HG03066 (cell line): ENCODE data around the gene PLET1.

Source experiments
- ATAC-seq: cut with Tn5 transposase; IDR thresholded peaks from one replicate; pipeline ENCODE4 v1.9.1; 2021; ENCODE audit warnings: low read depth; ENCODE audit not compliant: unreplicated experiment

The PLET1 gene

DNA sequence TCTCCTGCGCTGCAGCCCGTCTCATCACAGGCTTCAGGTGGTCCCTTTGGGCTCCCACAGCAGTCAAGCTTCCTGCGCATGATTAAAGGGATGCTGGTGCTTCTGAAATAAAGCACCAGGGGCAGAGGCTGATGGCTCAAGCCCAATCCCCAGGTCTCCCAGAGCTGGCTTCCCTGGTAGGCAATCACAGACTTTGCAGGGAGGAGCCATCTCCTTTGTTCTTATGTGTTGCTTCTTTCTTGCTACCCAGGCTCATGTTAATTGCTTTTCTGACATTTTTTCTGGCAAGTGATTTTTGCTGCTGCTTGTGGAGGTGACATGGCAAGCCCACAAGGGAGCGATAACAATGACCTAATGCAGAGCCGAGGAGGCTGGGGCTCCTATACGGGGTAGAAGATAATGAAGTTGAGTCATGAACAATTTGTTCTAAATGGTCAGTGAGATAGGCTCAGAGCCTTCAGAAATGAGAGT, 25.2 kb upstream of the PLET1 start:
- ATAC-seq = no peak

DNA sequence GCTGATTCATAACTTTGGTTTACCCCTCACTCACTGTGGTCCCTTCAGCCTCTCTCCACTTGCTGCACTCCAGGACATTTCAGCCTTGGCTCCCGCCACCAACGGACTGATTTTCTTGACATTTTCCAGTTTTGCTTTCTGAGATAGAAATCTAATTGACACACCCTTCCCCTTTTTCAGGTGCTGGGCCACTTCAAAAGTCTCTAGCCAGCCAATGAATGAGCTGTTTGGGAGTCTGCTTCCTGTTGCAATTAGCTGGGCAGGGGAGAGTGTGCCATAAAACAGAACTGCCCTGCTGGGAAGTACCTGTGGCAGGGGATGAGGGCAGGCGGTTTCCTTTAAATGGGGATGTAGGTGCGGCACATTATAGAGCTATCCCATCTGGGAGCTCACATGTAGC, 21.1 kb upstream of the PLET1 start:
- ATAC-seq = no peak

- ATAC-seq = peak; percentile 86
These were observed 19.8 kb upstream of the PLET1 start for GRCh38 chr11:112280268-112281126.

DNA sequence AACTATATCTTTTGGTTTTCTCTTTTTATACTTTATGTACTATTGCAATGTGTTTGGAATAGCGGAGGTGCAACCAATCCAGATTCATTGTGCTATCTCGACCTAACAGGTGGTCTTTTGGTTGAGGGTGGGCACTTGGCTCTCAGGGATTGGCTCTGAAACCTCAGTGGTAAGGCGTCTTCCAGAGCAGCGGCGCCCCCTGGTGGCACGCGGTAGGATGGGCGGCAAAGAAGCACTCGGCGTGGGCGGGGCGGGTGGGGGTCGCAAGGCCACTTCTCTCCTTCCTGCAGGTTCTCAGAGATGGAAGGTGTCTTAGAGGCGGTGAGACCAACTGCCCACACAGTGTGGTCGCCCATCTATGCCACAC, 19.2 kb upstream of the PLET1 start:
- ATAC-seq = peak; percentile 61

DNA sequence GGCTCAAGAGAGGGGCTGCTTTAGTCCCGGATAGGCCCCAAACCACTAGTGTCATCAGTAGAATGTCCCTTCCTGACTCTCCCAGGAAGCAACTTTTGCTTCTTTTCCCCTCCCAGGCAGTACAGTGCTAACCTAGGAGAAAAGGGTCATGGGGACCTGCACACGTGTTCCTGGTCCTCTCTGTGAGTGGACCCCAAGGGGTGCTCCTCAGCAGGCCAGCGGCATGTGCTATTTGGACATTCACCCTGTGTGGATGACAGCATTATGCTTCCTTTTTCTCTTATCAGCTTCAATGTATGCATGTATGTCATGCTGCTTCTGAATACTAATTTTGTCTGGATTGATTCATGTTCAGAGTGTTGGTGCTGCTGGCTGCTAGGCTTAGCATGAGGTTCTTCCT, 18.1 kb upstream of the PLET1 start:
- ATAC-seq = no peak

GRCh38 chr11:112277941-112278340, 17.3 kb upstream of the PLET1 start:
- ATAC-seq = no peak

- no peak for ATAC-seq
These were observed 16.4 kb upstream of the PLET1 start for GRCh38 chr11:112277029-112277428.

- ATAC-seq = no peak
These were observed 13.5 kb upstream of the PLET1 start for GRCh38 chr11:112274007-112274783.

DNA sequence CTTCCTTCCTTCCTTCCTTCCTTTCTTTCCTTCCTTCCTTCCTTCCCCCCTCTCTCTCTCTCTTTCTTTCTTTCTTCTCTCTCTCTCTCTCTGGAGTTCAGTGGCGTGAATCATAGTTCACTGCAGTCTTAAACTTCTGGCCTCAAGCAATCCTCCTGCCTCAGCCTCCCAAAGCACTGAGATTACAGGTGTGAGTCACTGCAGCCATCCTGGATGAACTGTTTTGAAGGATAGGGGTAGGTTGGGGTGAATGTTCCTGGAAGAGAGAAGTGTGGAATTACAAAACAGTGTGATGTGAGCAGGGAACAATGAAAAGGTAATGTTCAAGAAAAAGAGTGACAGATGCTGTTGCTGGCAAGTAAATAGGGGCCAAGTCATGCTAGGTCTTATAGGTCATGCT, 12.4 kb upstream of the PLET1 start:
- ATAC-seq = no peak

- no peak for ATAC-seq
These were observed 10.6 kb upstream of the PLET1 start for GRCh38 chr11:112271242-112271641.

DNA sequence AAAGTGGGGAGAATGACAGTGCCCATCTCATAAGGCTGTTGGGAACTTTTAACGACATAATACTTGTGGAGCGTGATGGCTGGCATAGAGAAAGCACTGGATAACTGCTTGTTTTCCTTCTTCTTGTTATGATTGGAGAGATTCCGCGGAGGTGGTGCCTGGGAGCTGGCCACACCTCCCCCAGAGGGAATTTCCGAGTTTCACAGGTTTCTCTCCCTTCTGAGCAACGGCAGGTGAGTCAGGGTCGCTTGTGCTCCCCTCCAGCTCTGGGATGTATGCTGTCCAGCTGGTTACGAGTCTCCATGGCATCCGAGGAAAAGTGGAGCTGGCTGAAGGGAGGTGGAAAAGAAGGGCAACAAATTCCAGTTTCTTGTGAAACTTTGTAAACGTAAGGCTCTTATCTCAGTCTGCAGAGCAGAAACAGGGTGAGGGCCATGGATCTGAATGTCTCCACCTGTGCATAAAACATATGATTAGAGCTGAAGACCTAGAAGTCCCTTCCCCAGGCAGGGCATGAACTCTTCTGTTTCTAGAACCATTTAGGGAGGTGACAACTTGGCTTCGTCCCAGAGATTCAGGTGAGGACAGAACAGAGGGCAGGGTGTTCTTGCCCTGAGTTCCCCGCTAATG, 10.0 kb upstream of the PLET1 start:
- ATAC-seq = no peak

DNA sequence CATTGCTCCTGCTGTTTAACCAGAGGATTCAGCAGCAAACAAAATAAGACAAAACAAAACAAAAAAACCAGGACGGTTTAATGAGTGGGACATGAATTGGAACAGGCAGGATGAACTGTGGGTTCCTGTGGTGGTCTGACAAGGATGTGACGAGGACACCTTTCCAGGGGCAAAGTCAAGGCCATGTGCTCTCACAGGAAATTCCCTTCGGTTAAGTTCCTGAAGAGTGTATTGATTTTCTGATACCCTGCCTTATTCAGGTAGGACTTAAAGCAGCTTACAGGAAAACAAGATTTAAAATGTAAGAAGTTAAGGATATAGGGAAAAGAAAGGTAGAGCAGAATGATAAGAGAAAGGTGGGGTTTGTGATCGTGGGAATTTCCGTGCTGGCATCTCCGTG, 8.5 kb upstream of the PLET1 start:
- no peak for ATAC-seq

GRCh38 chr11:112268406-112268805, 7.7 kb upstream of the PLET1 start:
- ATAC-seq = no peak

DNA sequence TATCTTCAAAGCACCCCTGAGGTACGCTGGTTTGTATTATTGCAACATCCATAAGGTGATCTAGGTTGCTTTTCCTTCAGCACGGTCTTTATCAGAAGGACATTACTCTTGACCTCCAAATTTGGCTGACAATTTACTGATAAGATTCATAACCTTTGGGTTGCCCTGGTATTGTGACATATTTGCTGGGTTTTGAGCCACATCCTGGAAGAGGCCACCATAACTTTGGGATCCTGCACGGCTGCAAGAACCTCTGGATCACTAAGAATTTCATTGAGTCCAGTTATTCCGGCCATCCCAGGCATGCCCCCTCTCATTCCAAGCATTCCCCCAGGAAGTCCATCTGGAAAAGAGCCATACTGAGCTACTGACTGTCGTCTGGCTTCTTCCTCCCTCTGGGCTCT, 6.5 kb upstream of the PLET1 start:
- no peak for ATAC-seq

GRCh38 chr11:112266410-112266778, 5.7 kb upstream of the PLET1 start:
- ATAC-seq = no peak

DNA sequence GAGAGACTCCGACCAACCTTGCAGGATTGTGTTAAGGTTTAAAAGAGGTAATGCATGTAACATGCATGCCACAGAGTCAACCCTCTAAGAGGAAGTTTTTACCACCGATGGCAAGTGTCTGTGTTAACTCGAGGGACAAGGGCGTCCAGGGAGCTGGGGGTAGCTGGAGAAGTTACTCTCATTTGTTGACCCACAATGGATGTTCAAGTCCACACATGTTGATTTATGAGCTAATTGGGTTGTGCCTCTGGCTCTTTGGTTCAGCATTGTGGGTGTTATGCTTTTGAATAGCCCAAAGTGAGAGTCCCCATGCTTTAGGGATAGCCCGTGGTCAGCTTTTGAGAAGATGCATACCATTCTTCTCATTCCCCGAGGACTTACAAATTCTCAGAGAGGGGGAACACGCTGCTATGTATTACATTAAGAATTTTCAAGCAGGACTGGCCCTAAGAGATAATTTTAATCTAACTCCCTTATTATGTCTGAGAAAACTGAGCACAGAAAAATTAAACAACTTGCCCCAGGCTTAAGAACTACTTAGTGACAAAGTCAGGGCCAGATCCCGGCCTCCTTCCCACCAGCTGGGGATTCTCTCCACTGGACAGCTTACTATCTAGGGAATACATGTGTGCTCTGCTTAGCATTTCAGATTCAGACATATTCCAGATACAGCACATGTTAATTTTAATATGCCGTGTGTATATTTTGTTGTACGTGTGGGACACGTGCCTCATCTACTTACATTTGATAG, 5.2 kb upstream of the PLET1 start:
- no peak for ATAC-seq

DNA sequence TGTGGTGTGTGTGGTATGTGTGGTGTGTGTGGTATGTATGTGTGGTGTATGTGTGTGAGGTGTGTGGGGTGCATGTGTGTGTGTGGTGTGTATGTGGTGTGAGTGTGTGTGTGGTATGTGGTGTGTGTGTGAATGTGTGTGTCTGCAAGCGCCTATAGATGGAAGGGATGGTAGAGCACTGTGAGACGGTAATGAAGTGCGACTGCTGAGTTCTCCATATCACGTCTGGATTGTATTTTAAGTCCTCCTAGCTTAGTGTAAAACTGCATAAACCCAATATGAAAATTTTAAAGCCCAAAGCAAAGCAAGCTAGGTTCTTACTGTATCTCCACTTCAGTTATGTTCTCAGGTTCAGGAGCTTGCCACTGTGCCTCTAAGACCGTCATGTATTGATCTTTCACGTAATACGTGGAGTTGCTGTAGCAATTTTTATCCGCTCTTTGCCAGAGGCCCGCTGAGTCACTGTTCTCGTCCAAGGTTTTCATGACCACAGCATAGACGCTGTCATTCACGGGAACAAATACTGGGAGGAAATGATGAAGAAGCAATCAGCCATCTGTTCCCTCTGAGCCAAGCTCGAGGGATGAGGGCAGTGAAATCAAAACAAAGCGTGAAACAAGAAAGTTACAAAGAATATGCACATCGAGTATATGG, 5.5 kb downstream of the PLET1 start:
- no peak for ATAC-seq

DNA sequence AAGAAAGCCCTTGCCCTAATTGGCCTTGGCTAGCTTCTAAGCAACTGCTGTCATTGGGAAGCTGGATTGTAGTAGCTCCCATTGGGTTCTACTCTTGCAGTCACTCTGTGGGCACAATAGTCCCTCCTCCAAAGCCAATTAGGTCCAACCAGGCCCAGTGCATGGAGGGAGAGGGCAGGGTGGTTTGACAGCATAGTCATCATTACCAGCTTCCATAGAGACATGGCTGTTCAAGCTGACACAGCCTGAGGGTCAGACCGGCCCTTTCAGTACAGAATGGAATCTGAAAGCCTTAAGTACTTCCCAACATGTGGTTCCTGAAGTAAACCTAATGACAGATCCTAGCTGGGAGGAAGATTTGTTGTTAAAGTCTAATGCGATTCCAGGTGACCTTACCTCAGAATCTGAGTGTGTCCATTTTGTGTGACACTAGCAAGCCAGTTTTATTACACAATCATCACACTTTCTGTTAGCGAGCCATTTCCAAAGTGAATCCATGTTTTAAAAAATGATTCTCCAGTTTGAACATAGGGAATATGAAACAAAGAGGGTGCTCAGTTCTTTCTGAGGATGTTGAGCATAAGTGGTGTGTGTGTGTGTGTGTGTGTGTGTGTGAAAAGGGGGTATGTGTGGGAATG, 6.9 kb downstream of the PLET1 start:
- ATAC-seq = no peak

DNA sequence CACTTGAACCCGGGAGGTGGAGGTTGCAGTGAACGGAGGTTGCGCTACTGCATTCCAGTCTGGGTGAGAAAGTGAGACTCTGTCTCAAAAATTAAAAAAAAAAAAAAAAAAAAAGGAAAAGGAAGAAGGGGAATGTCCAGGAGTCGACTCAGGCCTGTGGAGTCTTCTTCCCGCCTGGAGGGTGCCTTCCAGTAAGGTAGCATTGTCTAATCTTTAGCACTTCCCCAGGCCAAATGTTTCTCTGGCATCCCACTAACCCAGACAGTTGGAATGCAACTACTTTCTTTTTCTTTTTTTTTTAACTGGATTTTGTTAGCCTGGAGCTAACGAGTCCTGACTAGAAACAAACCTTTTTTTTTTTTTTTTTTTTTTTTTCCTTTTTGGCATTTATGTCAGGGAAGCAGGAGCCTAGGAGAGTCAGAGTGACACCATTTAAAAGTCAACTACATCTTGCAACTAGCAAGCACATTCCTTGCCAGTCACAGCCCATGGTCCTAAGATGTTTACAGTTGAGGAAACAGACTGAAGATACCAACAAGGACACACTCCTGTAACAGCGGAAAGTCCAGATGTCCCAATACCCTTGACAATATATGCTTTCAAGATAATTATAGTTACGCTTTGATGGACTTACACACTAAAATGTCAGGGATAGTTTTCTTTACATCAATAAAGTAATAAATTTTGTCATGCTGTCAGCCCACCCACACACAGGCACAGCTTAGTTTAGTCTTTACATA, 10.6 kb downstream of the PLET1 start:
- no peak for ATAC-seq
